Keratinocyte (primary cell): ENCODE measurements around the gene IL31. TPM values are rescaled to one million over a fixed set of nuclear protein-coding genes. Genes with fewer than 3 reads are reported as not detected.

Experiments used
- DNase-seq: peaks from one replicate; pipeline ENCODE4 v3.0.0-alpha.2; 2011; ENCODE audit warnings: low read depth, missing footprints, low spot score
- FAIRE-seq: peaks from 2 replicates; lab custom pipeline; 2011; peaks lifted over from hg19 to GRCh38; lab: Jason Lieb, UNC
- H2AFZ ChIP-seq: 2 replicates; pipeline ENCODE4 v1.6.0; 2012; ENCODE audit warnings: low read length, control low read depth, inconsistent platforms; ENCODE audit not compliant: control insufficient read depth
- H3K27ac ChIP-seq: 2 replicates; pipeline ENCODE4 v1.5.1; 2011; ENCODE audit warnings: low read length; ENCODE audit not compliant: control insufficient read depth, insufficient read depth
- H3K27me3 ChIP-seq: 3 replicates; pipeline ENCODE4 v1.6.0; 2011; ENCODE audit warnings: low read length; ENCODE audit not compliant: control insufficient read depth, insufficient read depth; ENCODE audit errors: extremely low read depth
- H3K36me3 ChIP-seq, 2 experiments: 2 replicates in 1 of 2; 3 replicates in 1 of 2; pipeline ENCODE4 v1.5.1; 2011; ENCODE audit warnings: low read length in 2 of 2, mild to moderate bottlenecking in 1 of 2; ENCODE audit not compliant: control insufficient read depth in 2 of 2, insufficient read depth in 2 of 2; ENCODE audit errors: extremely low read depth in 1 of 2
- H3K4me1 ChIP-seq: 3 replicates; pipeline ENCODE4 v1.5.1; 2011; ENCODE audit warnings: low read length; ENCODE audit not compliant: control insufficient read depth, insufficient read depth; ENCODE audit errors: extremely low read depth
- H3K4me2 ChIP-seq: 3 replicates; pipeline ENCODE4 v1.6.0; 2011; ENCODE audit warnings: low read depth, low read length; ENCODE audit not compliant: control insufficient read depth, insufficient read depth; ENCODE audit errors: extremely low read depth
- H3K4me3 ChIP-seq, 3 experiments: fragments of 200-600 bp in 1 of 3; sonication (generic) in 1 of 3; 2 replicates in 2 of 3; 3 replicates in 1 of 3; pipeline ENCODE4 v1.5.1; 2011 to 2016; ENCODE audit warnings: low read length in 3 of 3, mild to moderate bottlenecking in 3 of 3, control low read depth in 2 of 3, inconsistent platforms in 1 of 3, low read depth in 1 of 3, mixed read lengths in 1 of 3, mixed run types in 1 of 3, moderate library complexity in 1 of 3; ENCODE audit not compliant: control insufficient read depth in 2 of 3, insufficient read depth in 2 of 3; ENCODE audit errors: extremely low read depth in 1 of 3
- H3K79me2 ChIP-seq: 2 replicates; pipeline ENCODE4 v1.6.0; 2012; ENCODE audit warnings: low read length; ENCODE audit not compliant: control insufficient read depth, insufficient read depth
- H3K9ac ChIP-seq: 3 replicates; pipeline ENCODE4 v1.6.0; 2011; ENCODE audit warnings: low read length; ENCODE audit not compliant: control insufficient read depth, insufficient read depth; ENCODE audit errors: extremely low read depth
- H3K9me1 ChIP-seq: 3 replicates; pipeline ENCODE4 v1.6.0; 2011; ENCODE audit warnings: low read length; ENCODE audit not compliant: control insufficient read depth, insufficient read depth; ENCODE audit errors: extremely low read depth
- H3K9me3 ChIP-seq: 2 replicates; pipeline ENCODE4 v1.5.1; 2012; ENCODE audit warnings: low read depth, low read length; ENCODE audit not compliant: control insufficient read depth
- H4K20me1 ChIP-seq: 3 replicates; pipeline ENCODE4 v1.6.0; 2011; ENCODE audit warnings: low read length; ENCODE audit not compliant: control insufficient read depth, insufficient read depth; ENCODE audit errors: extremely low read depth
- CTCF ChIP-seq, 3 experiments: IDR thresholded peaks in 1 of 3; conservative IDR thresholded peaks in 1 of 3; optimal IDR thresholded peaks in 1 of 3; 2 replicates in 2 of 3; 3 replicates in 1 of 3; pipeline versions ENCODE3 to v1.5.1; 2011; ENCODE audit warnings: low read length in 3 of 3, mild to moderate bottlenecking in 3 of 3, moderate library complexity in 2 of 3, control low read depth in 1 of 3, inconsistent platforms in 1 of 3; ENCODE audit not compliant: insufficient read depth in 2 of 3; ENCODE audit errors: extremely low read depth in 1 of 3
- EZH2 ChIP-seq: IDR thresholded peaks from one replicate; pipeline ENCODE4 v1.6.1; 2012; ENCODE audit warnings: inconsistent platforms, mild to moderate bottlenecking, low read length, moderate library complexity
- dilution Hi-C: fragments of 300-500 bp; cut with MboI; formaldehyde crosslinking; loops from one replicate; pipeline ENCODE4 v1.7.0; 2020; ENCODE audit warnings: low sequenced_read_pairs; ENCODE audit not compliant: extremely low pct_ligation_motif_present
- polyA plus RNA-seq, 5 experiments: library from polyadenylated mRNA; depleted of rRNA in 3 of 5; stranded (reverse) in 3 of 5; stranded (forward) in 1 of 5; unstranded in 1 of 5; fragments of >200 nt; gene quantifications; 1 replicate in 1 of 5; 2 replicates in 3 of 5; 3 replicates in 1 of 5; pipeline versions ENCODE4 v1.2.1 to v1.2.3, GENCODE V29; 2011 to 2012; ENCODE audit warnings: missing spikeins in 2 of 5, low read depth in 1 of 5, low replicate concordance in 1 of 5

IL31 gene
- polyA plus RNA-seq, 1 donor (not counting 4 experiments of a cell fraction or from before 2014, with no cell fraction given), result not detected

GRCh38 chr12:122161682-122162081, 12.3 kb downstream of the IL31 start:
- Histone ChIP-seq H3K9ac (no peak overlapping the region), H3K36me3 (no peaks in the 10 kb centered on the region), H2AFZ (no peak overlapping the region), H3K9me3 (no peaks in the 10 kb centered on the region), H4K20me1 (no peaks in the 10 kb centered on the region), H3K79me2 (no peaks in the 10 kb centered on the region), H3K27ac (no peak overlapping the region), H3K4me1 (peaks cover 2% of the 10 kb centered on the region), H3K27me3 (no peaks in the 10 kb centered on the region), H3K4me2 (no peak overlapping the region), H3K9me1 (no peaks in the 10 kb centered on the region), H3K4me3 (no peak overlapping the region)
- FAIRE-seq, result no peak
- dilution Hi-C loops, result no loop called here
- TF ChIP-seq EZH2 (no peak), CTCF (optimal IDR thresholded peaks at IDR 0.05 in 1 of 3, IDR thresholded peaks at IDR 0.05 in 1 of 3, conservative IDR thresholded peaks at IDR 0.05 in 1 of 3; ENCODE audit: extremely low read depth in 1 of 3, insufficient read depth in 2 of 3, low read length in 3 of 3) (no peak)
- DNase-seq, result no peak

GRCh38 chr12:122160761-122161160, 13.3 kb downstream of the IL31 start:
- Histone ChIP-seq H3K36me3 (no peaks in the 10 kb centered on the region), H3K9ac (no peak overlapping the region), H3K79me2 (no peaks in the 10 kb centered on the region), H3K4me2 (no peak overlapping the region), H3K4me3 (no peak overlapping the region), H3K27ac (no peak overlapping the region), H4K20me1 (no peaks in the 10 kb centered on the region), H3K9me1 (no peaks in the 10 kb centered on the region), H3K9me3 (no peaks in the 10 kb centered on the region), H3K27me3 (no peaks in the 10 kb centered on the region), H3K4me1 (peaks cover 2% of the 10 kb centered on the region), H2AFZ (no peak overlapping the region)
- FAIRE-seq, result no peak
- dilution Hi-C loops, result no loop called here
- DNase-seq, result no peak
- TF ChIP-seq EZH2, result no peak

GRCh38 chr12:122159882-122160281, 14.1 kb downstream of the IL31 start:
- DNase-seq, result no peak

More at GRCh38 chr12:122159882-122160281, 14.1 kb downstream of the IL31 start:
- no peaks in the 10 kb centered on the region for H3K36me3 ChIP-seq
- no peaks in the 10 kb centered on the region for H3K79me2 ChIP-seq
- no peak overlapping the region for H2AFZ ChIP-seq
- FAIRE-seq, result no peak
- no peak overlapping the region for H3K27ac ChIP-seq
- no peaks in the 10 kb centered on the region for H3K9me1 ChIP-seq
- TF ChIP-seq EZH2, result no peak
- TF ChIP-seq CTCF (optimal IDR thresholded peaks at IDR 0.05 in 1 of 3, IDR thresholded peaks at IDR 0.05 in 1 of 3, conservative IDR thresholded peaks at IDR 0.05 in 1 of 3; ENCODE audit: extremely low read depth in 1 of 3, insufficient read depth in 2 of 3, low read length in 3 of 3), result peak in 1 of 3 experiments; percentile 32
- H3K27me3 ChIP-seq, result no peaks in the 10 kb centered on the region
- peaks cover 2% of the 10 kb centered on the region for H3K4me1 ChIP-seq
- no peaks in the 10 kb centered on the region for H3K9me3 ChIP-seq
- dilution Hi-C loops, result no loop called here
- H3K4me2 ChIP-seq, result no peak overlapping the region
- H4K20me1 ChIP-seq, result no peaks in the 10 kb centered on the region
- H3K4me3 ChIP-seq, result no peak overlapping the region
- no peak overlapping the region for H3K9ac ChIP-seq
